HepG2 (cell line): ENCODE measurements around the gene ST6GALNAC2. TPM values are rescaled to one million over a fixed set of nuclear protein-coding genes. Genes with fewer than 3 reads are reported as not detected.

Source experiments
- CBX2 ChIP-seq, 2 experiments: fragments of 200-600 bp in 1 of 2; sonication (generic); formaldehyde crosslinking in 1 of 2; IDR thresholded peaks; 2 replicates each; pipeline versions ENCODE4 v1.7.0 to v1.8.1; 2018 to 2022; ENCODE audit warnings: low read depth in 2 of 2, low read length in 1 of 2, mild to moderate bottlenecking in 1 of 2, missing genetic modification reagents in 1 of 2
- DZIP1 ChIP-seq: sonication (generic); formaldehyde crosslinking; IDR thresholded peaks from 2 replicates; pipeline ENCODE4 v1.5.0; 2020; ENCODE audit warnings: mild to moderate bottlenecking, missing genetic modification reagents
- GRHL1 ChIP-seq: sonication (generic); formaldehyde crosslinking; conservative IDR thresholded peaks from 2 replicates; pipeline ENCODE4 v1.8.0; 2022; ENCODE audit warnings: missing genetic modification reagents
- HMGXB4 ChIP-seq, 2 experiments: sonication (generic) in 1 of 2; formaldehyde crosslinking in 1 of 2; IDR thresholded peaks; 2 replicates each; pipeline versions ENCODE4 v1.4.0 to v1.6.1; 2018 to 2020; ENCODE audit warnings: missing genetic modification reagents in 2 of 2, borderline replicate concordance in 1 of 2, low read depth in 1 of 2, mild to moderate bottlenecking in 1 of 2, missing biosample characterization in 1 of 2
- MAFG ChIP-seq: sonication (generic); formaldehyde crosslinking; IDR thresholded peaks from 2 replicates; pipeline ENCODE4 v1.5.1; 2020; ENCODE audit warnings: mild to moderate bottlenecking, missing genetic modification reagents
- NFYC ChIP-seq: IDR thresholded peaks from 2 replicates; pipeline ENCODE4 v1.6.1; 2016; ENCODE audit warnings: missing genetic modification reagents, missing compliant biosample characterization
- SNRNP70 ChIP-seq: fragments of 200-400 bp; formaldehyde crosslinking; IDR thresholded peaks from 2 replicates; pipeline ENCODE4 v1.6.1; 2017; ENCODE audit warnings: mild to moderate bottlenecking, low read depth, low read length, moderate library complexity
- XBP1 ChIP-seq: sonication (generic); formaldehyde crosslinking; IDR thresholded peaks from 2 replicates; pipeline ENCODE4 v1.5.0; 2020; ENCODE audit warnings: missing genetic modification reagents
- ZBTB38 ChIP-seq: sonication (generic); formaldehyde crosslinking; IDR thresholded peaks from 2 replicates; pipeline ENCODE4 v1.5.1; 2020; ENCODE audit warnings: mild to moderate bottlenecking, missing genetic modification reagents
- ZBTB7A ChIP-seq: sonication (generic); formaldehyde crosslinking; IDR thresholded peaks from 2 replicates; pipeline ENCODE4 v1.8.0; 2022; ENCODE audit warnings: mild to moderate bottlenecking, missing genetic modification reagents
- ZKSCAN8 ChIP-seq: IDR thresholded peaks from 2 replicates; pipeline ENCODE4 v1.6.1; 2016; ENCODE audit warnings: borderline replicate concordance, missing genetic modification reagents, missing compliant biosample characterization
- ZNF18 ChIP-seq: sonication (generic); formaldehyde crosslinking; IDR thresholded peaks from 2 replicates; pipeline ENCODE4 v1.8.0; 2022; ENCODE audit warnings: mild to moderate bottlenecking, missing genetic modification reagents; ENCODE audit not compliant: insufficient replicate concordance
- ZNF7 ChIP-seq: IDR thresholded peaks from 2 replicates; pipeline ENCODE4 v1.6.1; 2016; ENCODE audit warnings: missing biosample characterization, missing genetic modification reagents
- ZNF891 ChIP-seq: sonication (generic); formaldehyde crosslinking; IDR thresholded peaks from 2 replicates; pipeline ENCODE4 v1.5.0; 2020; ENCODE audit warnings: mild to moderate bottlenecking, missing genetic modification reagents
- polyA plus RNA-seq, 8 experiments: library from polyadenylated mRNA; depleted of rRNA in 3 of 8; stranded (reverse) in 7 of 8; unstranded in 1 of 8; fragments of >200 nt; fragmentation: Illumina TruSeq in 4 of 8; extraction: Trizol in 4 of 8; gene quantifications; 2 replicates each; pipeline versions ENCODE4 v1.2.1 to v1.2.3, GENCODE V29; 2011 to 2016; ENCODE audit warnings: low read depth in 4 of 8, missing spikeins in 1 of 8, mixed read lengths in 1 of 8; ENCODE audit not compliant: insufficient read depth in 1 of 8
- total RNA-seq, 5 experiments: library from RNA; depleted of rRNA; stranded (reverse); fragments of >200 nt; fragmentation: Illumina TruSeq; extraction: Trizol; gene quantifications; 2 replicates each; pipeline ENCODE4 v1.2.3, GENCODE V29; 2016; ENCODE audit warnings: low read depth in 1 of 5
- TF ChIP-seq, protein P1 (sequence below): sonication (generic); formaldehyde crosslinking; IDR thresholded peaks from 2 replicates; pipeline ENCODE4 v1.8.1; 2023; ENCODE audit warnings: mild to moderate bottlenecking, inconsistent platforms, moderate library complexity, missing genetic modification reagents, borderline replicate concordance
- TF ChIP-seq, protein P2 (sequence below): sonication (generic); formaldehyde crosslinking; IDR thresholded peaks from 2 replicates; pipeline ENCODE4 v1.9.0; 2021; ENCODE audit warnings: missing genetic modification reagents, borderline replicate concordance
- TF ChIP-seq, protein P3 (sequence below): sonication (generic); formaldehyde crosslinking; IDR thresholded peaks from 2 replicates; pipeline ENCODE4 v1.4.0; 2020; ENCODE audit warnings: missing genetic modification reagents; ENCODE audit errors: not compliant biosample characterization

The ST6GALNAC2 gene
- total and polyA plus RNA-seq, 2 of the 13 experiments (the other 11 are each of a cell fraction or from before 2014, with no cell fraction given), result 0.12 to 0.49 TPM

DNA sequence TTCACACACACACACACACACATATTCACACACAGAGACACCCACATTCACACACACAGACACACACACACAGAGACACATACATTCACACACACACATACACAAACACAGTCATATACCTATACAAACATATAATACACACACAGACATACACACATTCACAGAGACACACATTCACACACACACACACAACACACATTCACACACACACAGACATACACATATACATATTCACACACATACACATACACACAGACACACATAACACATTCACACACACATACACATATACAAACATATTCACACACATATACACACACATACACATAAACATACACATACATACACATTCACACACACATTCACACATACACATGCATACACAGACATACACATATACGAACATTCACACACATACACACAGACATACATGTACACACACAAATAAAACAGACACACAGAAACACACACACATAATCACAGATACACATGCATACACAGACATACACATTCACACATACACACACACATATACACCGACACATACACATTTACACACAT lies 37.9 kb downstream of the ST6GALNAC2 start (continued):
- TF ChIP-seq, protein P1, sequence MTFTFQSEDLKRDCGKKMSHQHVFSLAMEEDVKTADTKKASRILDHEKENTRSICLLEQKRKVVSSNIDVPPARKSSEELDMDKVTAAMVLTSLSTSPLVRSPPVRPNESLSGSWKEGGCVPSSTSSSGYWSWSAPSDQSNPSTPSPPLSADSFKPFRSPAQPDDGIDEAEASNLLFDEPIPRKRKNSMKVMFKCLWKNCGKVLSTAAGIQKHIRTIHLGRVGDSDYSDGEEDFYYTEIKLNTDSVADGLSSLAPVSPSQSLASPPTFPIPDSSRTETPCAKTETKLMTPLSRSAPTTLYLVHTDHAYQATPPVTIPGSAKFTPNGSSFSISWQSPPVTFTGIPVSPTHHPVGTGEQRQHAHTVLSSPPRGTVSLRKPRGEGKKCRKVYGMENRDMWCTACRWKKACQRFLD (CRISPR knock-in tag), result no peak
- TF ChIP-seq NFYC (CRISPR knock-in tag) (no peak), ZBTB7A (CRISPR knock-in tag) (0 out of 2 replicates have a peak, but pooled peaks have one; percentile 56), ZNF18 (CRISPR knock-in tag) (no peak), MAFG (no peak), ZNF891 (no peak), DZIP1 (no peak), CBX2 (IDR thresholded peaks at IDR 0.05; ENCODE audit: low read depth, low read length) (no peak), CBX2 (CRISPR knock-in tag; IDR thresholded peaks at IDR 0.05; ENCODE audit: low read depth) (no peak), HMGXB4 (CRISPR knock-in tag; IDR thresholded peaks at IDR 0.05; ENCODE audit: borderline replicate concordance in 1 of 2, low read depth in 1 of 2) (peak in 1 of 2 experiments; percentile 39; a peak in 1 of 4 replicates), ZNF7 (CRISPR knock-in tag) (no peak), SNRNP70 (no peak), ZBTB38 (no peak), ZKSCAN8 (no peak), XBP1 (CRISPR knock-in tag) (no peak), GRHL1 (CRISPR knock-in tag) (no peak)
- TF ChIP-seq, protein P2, sequence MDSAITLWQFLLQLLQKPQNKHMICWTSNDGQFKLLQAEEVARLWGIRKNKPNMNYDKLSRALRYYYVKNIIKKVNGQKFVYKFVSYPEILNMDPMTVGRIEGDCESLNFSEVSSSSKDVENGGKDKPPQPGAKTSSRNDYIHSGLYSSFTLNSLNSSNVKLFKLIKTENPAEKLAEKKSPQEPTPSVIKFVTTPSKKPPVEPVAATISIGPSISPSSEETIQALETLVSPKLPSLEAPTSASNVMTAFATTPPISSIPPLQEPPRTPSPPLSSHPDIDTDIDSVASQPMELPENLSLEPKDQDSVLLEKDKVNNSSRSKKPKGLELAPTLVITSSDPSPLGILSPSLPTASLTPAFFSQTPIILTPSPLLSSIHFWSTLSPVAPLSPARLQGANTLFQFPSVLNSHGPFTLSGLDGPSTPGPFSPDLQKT (CRISPR knock-in tag), result no peak
- TF ChIP-seq, protein P3, sequence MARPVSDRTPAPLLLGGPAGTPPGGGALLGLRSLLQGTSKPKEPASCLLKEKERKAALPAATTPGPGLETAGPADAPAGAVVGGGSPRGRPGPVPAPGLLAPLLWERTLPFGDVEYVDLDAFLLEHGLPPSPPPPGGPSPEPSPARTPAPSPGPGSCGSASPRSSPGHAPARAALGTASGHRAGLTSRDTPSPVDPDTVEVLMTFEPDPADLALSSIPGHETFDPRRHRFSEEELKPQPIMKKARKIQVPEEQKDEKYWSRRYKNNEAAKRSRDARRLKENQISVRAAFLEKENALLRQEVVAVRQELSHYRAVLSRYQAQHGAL (CRISPR knock-in tag), result no peak
